Eye (tissue), 1 donor: Measurements from ENCODE around the gene KLHL5.

Source experiments
- DNase-seq: peaks from one replicate; pipeline ENCODE4 v3.0.0-alpha.2; 2015

Gene KLHL5

DNA sequence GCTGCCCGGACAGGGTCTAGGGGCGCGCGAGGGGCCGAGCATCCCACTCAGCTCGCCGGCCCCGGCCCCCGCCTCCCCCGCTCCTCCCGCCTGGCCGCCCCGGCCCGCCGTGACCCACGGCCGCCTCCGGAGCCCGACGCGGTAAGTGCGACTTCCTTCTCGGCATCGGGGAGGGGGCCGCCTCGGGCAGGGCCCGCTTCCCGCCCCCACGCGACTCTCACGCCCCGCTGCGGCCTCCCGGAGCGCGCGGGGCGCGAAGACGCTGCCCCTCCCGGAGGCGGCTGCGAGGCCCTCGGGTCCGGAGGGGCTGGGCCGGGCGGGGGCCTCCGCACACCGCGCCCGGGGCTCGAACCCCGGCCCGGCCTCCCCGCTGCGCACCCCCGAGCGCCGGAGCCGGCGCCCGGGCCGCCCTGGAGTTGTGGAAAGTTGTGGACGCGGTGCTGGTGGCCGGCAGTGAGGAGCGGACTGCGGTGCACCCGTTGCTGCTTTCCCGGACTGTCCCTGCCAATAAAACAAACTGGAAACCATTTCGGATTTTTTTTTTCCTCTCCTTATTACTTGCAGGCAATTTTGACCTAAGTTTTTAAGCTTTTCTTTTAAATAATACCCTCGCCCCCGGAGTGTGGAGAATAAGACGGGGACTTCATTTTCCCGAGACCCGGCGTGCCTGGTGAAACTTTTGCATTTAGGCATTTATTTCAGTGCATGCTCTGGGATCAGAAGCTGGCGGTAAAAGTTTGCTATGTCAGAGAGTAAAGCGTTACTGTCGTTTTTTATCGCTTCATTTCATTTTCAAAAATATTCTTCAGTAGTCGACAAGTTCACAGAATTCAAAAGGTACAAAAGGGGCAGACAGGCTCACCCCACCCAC is 16.8 kb upstream of the KLHL5 start:
- peak; percentile 68 for DNase-seq

DNA sequence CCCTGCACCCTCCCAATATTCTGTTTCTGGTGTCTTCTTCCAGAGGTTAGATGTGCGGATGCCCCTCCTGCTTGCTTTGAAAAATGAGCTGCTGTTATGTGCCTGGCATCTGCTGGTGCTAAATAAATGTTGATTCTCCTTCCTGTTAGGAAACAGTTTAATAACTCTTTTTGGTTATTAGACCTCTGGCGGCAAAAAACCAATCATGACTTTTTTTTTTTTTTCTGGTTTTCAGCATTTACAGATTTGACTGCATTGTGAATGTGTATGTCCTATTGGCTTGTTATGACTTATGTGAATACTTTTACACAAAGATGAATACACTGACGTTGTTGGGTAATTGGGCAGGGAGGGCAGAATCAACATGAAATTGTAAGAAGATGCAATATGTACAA is 16.2 kb upstream of the KLHL5 start:
- no peak for DNase-seq

DNA sequence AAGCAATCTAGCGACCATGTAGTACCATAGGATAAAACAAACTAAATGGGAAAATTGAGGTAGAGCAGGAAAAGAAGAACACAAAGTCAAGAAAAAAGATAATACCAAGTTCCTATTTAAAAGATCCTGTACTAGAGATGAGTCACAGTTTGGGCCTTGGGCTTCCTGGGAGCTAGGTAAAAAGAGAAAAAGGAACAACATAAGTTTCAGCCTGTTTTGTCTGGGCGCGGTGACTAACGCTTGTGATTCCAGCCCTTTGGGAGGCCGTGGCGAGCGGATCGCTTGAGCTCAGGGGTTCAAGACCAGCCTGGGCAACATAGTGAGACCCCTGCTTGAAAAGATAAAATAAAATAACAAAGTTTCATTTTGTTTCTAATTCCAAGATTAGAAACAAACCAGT is 15.8 kb upstream of the KLHL5 start:
- DNase-seq, result no peak

DNA sequence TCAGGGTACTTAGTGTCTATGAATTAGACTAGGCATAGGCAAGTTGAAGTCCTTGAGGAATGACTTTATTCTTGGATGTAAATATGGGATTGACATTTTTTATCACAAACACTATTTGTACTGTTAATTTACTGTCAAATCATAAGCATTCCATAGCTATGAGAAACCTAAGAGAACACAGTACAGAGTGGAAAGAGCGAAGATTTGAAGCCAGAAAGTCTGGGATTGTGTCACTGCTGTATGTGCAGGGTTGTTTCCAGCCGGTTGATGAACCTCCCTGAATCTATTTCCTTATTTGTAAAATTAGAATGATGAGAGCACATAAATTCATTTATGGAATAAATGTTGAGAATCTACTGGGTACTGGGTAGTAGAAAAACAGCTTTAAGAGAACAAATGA is 14.4 kb upstream of the KLHL5 start:
- DNase-seq, result no peak

DNA sequence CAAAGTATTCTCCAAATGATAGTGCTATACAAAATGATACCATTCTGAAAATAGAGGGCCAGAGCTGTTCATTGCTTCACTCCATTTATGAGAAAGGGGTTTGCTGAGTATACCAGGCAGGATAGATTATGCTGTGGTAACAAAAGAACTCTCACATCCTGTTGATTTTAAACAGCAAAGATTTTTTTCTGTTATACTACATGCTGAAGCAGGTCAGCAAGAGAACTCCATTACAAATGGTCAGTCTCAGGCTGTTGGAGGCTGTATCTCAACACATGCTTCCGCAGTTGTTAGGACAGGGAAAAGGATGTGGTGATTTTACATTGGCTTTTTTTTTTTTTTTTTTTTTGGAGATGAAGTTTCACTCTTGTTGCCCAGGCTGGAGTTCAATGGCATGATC is 13.7 kb upstream of the KLHL5 start:
- no peak for DNase-seq

DNA sequence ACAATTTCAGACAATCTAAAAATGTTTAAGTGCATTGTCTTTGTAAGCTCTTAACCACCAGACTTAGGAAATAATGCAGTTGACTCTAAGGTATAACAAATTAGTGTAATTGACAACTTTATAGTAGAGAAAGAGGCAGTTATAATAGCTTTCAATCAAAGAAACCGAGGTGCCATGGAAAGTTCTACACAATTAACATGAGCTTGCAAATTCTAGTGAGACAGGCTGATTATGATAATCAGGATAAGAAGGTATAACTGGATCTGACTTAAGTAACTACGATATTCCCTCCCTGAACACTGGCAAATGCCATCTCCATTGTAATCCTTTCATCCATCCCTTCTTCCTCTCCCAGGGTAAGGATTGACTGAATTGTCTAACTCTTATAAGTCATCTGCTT is 11.4 kb upstream of the KLHL5 start:
- no peak for DNase-seq

DNA sequence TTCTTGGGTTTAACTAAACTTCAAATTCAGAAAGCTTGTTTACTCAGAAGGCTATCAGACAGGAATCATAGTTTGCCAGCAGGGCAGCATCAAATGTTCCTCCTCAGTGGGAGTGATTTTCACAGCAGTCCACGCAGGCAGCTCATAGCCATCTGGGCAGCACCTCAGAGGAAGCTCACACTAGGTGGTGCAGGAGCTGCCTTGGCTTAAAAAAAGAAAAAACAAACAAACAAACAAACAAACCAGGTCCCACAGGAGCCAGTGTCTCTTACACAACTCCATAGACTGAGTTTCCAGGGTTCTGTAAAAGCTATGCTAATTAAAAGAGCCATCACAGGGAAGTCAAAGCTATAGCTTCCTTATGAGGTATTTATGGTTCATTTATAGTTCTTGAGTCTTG is 10.5 kb upstream of the KLHL5 start:
- no peak for DNase-seq

DNA sequence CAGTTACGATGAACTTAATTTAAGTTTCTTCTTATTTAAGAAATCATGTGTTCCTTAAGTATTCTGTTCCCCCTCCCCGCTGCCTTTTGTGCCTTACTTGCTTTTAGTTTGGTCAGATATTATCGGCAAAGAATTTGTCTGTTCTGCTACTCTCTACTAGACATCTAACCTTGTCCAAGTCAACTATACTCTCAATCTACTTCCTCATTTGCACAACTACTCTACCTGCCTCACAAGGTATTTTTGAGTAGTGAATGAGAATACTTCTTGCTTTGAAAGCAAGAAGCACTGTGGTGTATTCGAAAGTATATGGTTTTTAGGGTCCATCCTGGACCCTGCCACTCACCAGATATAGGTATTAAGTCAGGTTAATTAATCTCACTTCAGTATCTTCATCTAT is 8.0 kb upstream of the KLHL5 start:
- DNase-seq, result no peak

DNA sequence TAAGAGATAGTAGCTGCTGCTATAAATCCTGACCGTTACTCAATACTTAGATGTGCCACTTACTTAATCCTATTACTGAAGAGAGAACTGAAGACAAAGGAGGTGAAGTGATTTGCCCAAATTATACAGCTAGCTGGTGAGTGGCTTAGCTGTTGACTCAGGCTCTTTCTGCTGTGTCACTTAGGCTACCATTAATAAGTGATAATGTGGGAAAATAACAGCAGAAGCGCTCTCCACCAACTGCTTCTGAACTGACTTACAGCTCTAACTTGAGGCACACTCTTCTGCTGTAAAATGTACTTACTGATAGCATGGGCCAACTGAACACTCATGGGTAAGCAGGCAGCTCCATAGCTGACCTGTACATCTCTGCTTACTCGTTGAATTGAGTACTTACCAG is 7.5 kb upstream of the KLHL5 start:
- DNase-seq, result no peak

DNA sequence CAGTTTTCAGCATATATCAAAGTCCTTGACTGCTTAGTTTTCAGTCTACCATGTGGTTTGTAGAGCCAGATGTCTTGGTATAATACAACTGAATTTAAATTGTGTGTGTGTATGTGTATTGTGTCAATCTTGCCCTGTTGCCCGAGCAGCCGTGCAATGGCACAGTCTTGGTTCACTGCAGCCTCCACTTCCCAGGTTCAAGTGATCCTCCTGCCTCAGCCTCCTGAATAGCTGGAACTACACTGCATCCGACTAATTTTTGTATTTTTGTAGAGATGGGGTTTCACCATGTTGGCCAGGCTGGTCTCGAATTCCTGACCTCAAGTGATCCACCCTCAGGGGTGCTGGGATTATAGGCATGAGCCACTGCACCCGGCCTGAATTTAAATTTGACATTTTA is 6.0 kb upstream of the KLHL5 start:
- no peak for DNase-seq

DNA sequence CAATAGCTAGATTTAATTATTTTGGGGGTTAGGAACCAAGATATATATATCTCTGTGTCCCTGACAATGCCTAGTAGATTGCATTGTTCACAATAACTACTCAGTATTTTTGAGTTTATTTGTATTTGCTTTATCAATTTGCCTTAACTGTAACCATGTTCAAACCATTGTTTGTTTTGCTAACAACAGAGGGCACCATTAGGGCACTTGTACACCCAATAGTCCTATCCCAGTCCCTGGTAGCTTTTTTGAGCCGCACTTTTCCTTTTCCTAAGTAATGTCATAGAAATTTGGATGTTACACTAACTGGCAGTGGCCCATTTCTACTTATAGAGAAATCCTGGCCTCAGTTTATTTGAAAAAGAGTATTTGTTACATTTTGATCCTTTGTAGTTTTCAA is 575 bp upstream of the KLHL5 start:
- no peak for DNase-seq

DNA sequence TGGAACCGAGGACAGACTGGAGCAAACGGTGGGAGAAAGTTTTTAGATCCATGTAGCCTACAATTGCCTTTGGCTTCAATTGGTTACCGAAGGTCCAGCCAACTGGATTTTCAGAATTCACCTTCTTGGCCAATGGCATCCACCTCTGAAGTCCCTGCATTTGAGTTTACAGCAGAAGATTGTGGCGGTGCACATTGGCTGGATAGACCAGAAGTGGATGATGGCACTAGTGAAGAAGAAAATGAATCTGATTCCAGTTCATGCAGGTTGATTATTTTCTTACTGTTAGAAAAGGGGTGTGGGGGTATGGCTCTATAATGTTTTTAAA is 702 bp downstream of the KLHL5 start:
- no peak for DNase-seq

DNA sequence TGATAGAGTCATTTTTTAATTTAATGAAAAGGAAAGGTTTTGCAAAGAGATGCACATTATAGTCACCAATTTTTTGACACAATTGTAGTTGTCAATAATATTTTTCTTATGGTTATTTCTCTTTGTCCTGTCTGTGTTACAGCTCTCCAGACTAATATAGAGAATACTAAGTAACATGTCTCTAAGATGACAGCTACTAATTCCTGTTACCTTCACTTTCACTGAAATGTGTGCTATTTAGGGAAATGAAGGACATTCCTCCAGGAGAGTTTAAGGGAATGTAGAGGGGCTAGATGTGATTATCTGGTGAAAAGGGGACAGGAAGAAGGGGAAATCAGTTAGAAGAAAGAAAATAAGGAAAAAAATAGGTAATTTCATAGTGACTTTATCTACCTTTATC is 1.4 kb downstream of the KLHL5 start:
- no peak for DNase-seq

DNA sequence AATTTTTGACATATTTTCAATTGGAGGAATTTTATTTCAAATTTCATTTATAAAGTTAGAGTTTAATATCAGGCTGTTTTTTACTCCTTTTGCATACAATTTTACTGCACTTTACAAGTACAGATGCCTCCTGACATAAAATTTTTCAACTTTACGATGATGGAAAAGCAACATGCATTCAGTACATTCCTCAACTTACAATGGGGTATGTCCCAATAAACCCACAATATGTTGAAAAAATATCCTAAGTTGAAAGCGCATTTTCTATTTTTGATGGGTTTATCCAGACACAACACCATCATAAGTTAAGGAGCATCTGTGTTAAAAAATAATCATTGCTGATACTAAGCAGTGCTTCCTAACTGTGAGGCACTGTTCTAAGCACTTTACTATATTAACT is 4.3 kb downstream of the KLHL5 start:
- DNase-seq, result no peak

DNA sequence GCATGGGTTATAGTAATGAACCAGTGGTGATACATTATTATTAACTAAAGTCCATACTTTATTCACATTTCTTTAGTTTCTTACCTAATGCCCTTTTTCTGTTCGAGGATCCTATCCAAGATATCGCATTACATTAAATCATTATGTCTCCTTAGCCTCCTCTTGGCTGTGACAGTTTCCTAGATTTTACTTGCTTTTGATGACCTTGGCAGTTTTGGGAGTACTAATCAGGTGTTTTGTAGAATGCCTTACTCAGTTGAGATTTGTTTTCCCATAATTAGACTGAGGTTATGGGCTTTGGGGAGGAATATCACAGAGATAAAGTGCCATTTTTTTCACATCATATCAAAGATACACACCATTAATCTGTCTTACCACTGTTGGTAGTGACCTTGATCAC is 5.0 kb downstream of the KLHL5 start:
- no peak for DNase-seq

DNA sequence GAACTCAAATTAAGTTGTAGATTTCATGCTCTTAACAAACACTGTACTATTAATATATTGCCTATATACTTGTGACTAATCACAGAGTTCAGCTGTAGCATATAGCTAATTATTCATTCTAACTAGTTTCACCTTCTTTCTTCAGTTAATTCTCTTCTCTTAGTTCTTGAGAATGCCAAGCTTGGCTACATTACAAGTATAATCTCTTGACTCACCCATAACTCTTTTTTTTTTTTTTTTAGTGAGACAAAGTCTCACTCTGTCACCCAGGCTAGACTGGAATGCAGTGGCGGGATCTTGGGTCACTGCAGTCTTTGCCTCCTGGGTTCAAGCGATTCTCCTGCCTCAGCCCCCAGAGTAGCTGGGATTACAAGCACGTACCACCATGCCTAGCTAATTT is 5.4 kb downstream of the KLHL5 start:
- DNase-seq, result no peak

DNA sequence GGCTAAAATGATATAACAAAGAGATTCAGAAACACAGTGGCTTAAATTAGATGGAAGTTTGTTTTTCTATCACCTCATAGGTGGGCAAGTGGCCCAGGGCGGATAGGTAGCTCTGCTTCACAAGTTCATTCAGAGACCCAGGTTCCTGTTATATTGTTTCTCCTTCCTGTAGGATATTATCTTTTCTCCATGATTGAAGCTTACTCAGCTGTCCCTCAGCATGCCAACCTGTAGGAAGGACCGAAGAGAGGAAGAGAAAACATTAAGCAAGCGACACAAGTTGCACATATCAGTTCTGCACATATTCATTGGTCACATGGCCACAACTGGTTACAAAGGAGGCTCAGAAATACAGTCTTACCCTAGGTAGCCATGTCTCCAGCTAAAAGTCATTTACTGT is 6.9 kb downstream of the KLHL5 start:
- DNase-seq, result no peak

DNA sequence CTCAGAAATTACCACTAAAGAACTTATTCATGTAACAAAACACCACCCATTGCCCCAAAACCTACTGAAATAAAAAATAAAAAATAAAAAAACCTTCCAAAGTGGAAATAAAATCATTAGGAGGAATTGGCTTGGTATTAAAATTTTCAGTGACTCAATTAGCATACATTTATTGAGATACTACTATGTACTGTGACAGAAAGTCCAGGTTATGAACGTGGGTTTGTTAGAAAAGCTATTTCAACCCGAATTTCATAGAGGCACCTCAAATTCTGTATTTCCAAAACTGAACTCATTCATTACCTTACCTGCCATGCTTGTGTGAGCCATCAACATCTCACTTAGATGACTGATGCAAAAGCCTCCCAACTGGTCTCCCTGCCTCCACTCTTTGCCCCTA is 16.8 kb downstream of the KLHL5 start:
- DNase-seq, result no peak

DNA sequence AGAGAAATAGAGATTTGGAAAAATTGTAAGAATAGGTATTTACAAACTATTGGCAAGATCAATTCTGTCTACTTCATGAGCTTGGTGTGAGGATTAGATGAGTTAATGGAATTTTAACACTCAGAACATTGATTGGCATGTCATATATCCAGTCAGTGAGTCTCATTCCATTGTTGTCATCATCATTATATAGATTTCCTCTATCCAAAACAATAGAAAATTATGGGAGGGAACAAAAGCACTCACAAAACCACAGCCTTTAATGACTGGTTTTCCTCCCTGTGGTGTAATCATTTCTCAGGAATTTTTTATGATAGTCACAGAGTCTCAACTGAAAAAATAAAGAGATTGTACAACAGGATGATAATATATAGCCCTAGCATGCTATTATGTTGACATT is 21.1 kb downstream of the KLHL5 start:
- DNase-seq, result no peak

DNA sequence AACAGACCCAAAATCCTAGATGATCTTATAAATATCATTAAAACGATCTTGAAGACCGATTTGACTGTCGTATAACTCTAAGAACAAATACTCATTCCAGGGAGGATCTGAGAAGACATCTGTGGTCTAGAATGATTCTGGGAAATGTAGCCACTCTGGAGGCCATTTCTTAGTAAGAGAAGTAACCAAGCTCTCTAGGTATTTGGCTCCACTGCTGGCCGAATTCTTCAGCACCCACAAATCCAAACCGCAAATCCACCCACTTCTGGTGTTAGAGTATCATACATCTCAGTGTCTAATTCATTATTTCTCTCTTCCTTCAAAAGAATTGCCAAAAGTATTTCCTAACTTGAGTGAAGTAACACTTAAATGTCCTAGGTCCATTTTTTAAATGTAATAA is 23.9 kb downstream of the KLHL5 start:
- DNase-seq, result no peak

DNA sequence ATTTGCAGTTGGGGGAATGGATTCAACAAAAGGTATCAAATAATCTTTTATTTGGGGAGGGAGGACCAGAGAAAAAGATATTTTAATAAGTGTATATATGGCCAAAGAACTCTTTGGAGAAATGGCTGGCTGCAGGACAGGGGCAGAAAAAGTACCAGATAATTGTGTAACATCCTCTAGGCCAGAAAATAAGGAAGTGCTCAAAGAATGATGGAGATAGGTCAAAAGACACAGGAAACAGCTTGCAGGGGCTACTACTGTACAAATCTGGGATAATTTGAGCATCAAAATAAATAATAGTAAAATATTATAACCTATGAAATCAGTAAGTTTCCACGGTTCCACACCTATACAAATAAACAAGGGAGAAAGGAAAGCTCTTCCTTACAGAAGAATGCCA is 34.8 kb downstream of the KLHL5 start:
- no peak for DNase-seq

DNA sequence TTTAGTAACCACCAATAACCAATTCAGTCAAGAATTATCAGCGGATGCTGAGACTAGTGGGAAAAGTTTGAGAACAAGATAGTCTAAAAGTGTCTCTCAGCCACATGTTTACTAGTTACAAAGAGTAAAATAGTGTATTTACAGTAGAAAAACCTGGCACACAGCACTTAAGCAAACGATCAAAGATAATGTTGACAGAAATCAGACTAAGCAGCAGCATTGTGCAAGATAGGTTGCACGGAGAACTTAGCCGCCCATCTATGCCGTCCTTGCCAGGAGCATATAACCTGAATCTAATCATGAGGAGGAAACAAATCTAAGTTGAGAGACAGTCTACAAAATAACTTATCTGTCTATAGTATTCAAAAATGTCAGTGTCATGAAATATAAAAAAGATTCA is 35.3 kb downstream of the KLHL5 start:
- DNase-seq, result no peak

DNA sequence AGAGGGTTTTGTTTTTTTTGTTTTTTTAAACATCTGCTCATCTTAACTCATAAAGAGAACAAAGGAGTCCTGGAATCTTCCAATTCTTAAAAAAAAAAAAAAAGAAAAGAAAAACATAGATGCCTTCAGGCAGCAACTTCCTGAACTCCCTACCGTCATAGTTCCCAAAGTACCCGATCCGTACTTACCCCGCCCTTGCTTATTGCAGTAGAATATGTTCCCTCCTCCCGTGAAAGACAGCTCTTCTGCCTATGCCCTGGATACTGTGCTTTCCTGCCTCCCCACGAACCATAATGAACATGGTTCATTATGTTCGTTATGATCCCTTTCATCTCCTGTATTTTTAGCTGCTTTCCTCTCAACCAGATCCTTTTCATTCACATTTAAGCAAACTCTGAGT is 40.3 kb downstream of the KLHL5 start:
- no peak for DNase-seq

DNA sequence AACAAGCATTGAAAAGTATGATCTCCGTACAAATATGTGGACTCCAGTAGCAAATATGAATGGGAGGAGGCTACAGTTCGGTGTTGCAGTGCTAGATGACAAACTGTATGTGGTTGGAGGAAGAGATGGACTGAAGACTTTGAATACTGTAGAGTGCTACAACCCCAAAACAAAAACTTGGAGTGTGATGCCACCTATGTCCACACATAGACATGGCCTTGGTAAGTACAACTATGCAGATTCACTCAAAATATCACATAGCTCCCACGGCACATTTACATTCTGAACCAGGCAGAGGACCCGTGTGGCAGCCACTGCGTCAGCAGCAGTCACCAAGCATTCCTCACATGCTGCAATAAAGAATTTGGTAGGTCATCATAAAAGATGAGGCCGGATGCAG is 41.3 kb downstream of the KLHL5 start:
- DNase-seq, result no peak

DNA sequence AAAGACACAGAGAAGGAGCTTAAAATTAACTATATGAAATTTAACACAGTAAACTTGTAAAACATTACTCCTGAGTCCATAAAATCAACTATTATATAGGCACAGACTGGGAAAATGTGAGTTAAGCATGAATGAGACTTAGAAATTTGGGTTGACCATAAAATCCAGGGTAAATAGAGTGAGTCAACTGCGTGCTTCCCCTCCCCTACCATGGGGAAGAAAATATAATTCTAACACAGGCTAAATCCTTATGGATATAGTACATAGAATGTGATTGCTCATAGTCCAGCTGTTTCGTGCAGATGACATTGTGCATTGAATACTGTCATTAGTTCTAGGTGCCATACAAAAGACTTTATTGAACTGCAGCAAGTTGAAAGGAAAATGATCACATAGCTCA is 42.2 kb downstream of the KLHL5 start:
- no peak for DNase-seq

DNA sequence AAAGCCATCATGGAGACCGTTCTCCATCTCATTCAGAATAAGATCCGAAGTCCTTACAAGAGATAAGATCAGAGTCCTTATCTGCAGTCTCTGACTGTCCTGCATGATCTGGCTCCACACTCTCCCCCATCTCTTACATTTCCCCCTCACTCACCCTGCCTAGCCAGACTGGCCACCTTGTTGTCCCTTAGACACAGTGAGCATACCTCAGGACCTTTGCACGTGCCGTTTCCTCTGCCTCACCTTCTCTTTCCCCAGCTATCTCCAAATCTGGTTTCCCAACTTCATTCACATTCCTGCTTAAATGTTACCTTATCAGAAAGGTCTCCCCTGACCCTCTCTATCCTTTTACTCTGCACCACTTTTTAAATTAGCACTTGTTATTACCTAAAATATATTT is 44.0 kb downstream of the KLHL5 start:
- no peak for DNase-seq
